A549 (cell line): ENCODE results near the gene NALCN. TPM values are rescaled to one million over a fixed set of nuclear protein-coding genes. Genes with fewer than 3 reads are reported as not detected.

Source experiments
- ATAC-seq, 2 experiments: fragments of 200-7000 bp in 1 of 2; fragments of >200 bp in 1 of 2; cut with Nextera tagmentation in 1 of 2; cut with Tn5 transposase in 1 of 2; 3 replicates each; pipeline versions ENCODE4 v1.8.0 to v1.9.1; 2018 to 2020; ENCODE audit warnings: mild to moderate bottlenecking in 1 of 2, moderate library complexity in 1 of 2
- CTCF ChIA-PET: fragments of 300-600 bp; sonication (Branson Sonifier 250); formaldehyde crosslinking; extraction: SDS; loops from one replicate; lab custom pipeline; 2021; ENCODE audit warnings: antibody characterized with exemption, inconsistent platforms; lab: Yijun Ruan, JAX
- POLR2A ChIA-PET: fragments of 350-600 bp; formaldehyde crosslinking; extraction: SDS; loops from one replicate; lab custom pipeline; 2021; ENCODE audit warnings: antibody characterized with exemption, inconsistent platforms; lab: Yijun Ruan, JAX
- DNase-seq, 2 experiments: peaks; one replicate each; pipeline versions ENCODE4 v3.0.0 to v3.0.0-alpha.2; 2011 to 2016; ENCODE audit warnings: low read depth in 1 of 2, low spot score in 1 of 2
- FAIRE-seq: peaks from 2 replicates; lab custom pipeline; 2011; peaks lifted over from hg19 to GRCh38; lab: Jason Lieb, UNC
- H3K27ac ChIP-seq, 2 experiments: fragments of >200 bp; sonication (Bioruptor Twin); formaldehyde crosslinking; 3 replicates each; pipeline ENCODE4 v1.5.1; 2016 to 2017
- H3K4me1 ChIP-seq: fragments of >200 bp; sonication (Bioruptor Twin); formaldehyde crosslinking; 3 replicates; pipeline ENCODE4 v1.6.1; 2016
- H3K4me2 ChIP-seq: fragments of >200 bp; sonication (Bioruptor Twin); formaldehyde crosslinking; 3 replicates; pipeline ENCODE4 v1.6.1; 2016
- H3K4me3 ChIP-seq: fragments of >200 bp; sonication (Bioruptor Twin); formaldehyde crosslinking; 3 replicates; pipeline ENCODE4 v1.5.1; 2016
- H3K9me3 ChIP-seq: fragments of >200 bp; sonication (Bioruptor Twin); formaldehyde crosslinking; 3 replicates; pipeline ENCODE4 v1.6.1; 2016
- ATOH8 ChIP-seq: fragments of 250-450 bp; sonication (Bioruptor Pico); IDR thresholded peaks from 2 replicates; pipeline ENCODE4 v1.5.0; 2020; ENCODE audit warnings: low read depth, mild to moderate bottlenecking, moderate library complexity
- CBX2 ChIP-seq: fragments of 200-600 bp; sonication (generic); IDR thresholded peaks from 2 replicates; pipeline ENCODE4 v1.6.1; 2016; ENCODE audit warnings: low read depth, mild to moderate bottlenecking, borderline replicate concordance
- CBX8 ChIP-seq: fragments of 200-600 bp; sonication (generic); IDR thresholded peaks from 2 replicates; pipeline ENCODE4 v1.6.1; 2016
- CEBPB ChIP-seq, 2 experiments: fragments of >200 bp in 1 of 2; sonication (Bioruptor Twin) in 1 of 2; formaldehyde crosslinking in 1 of 2; IDR thresholded peaks; 2 replicates each; pipeline ENCODE4 v1.6.1; 2012 to 2016
- CHD2 ChIP-seq: fragments of 150-350 bp; IDR thresholded peaks from 2 replicates; pipeline ENCODE4 v1.6.1; 2014; ENCODE audit warnings: low read length; ENCODE audit not compliant: partially characterized antibody
- CTCF ChIP-seq: fragments of >200 bp; sonication (Bioruptor Twin); formaldehyde crosslinking; IDR thresholded peaks from 3 replicates; pipeline ENCODE4 v1.5.1; 2016
- E2F6 ChIP-seq: IDR thresholded peaks from 2 replicates; pipeline ENCODE4 v1.6.1; 2012; ENCODE audit warnings: low read depth, borderline replicate concordance
- ESRRA ChIP-seq: fragments of 150-350 bp; IDR thresholded peaks from 2 replicates; pipeline ENCODE4 v1.6.1; 2014; ENCODE audit warnings: mild to moderate bottlenecking, low read length, borderline replicate concordance
- FOSB ChIP-seq: fragments of 250-450 bp; sonication (Bioruptor Pico); IDR thresholded peaks from 2 replicates; pipeline ENCODE4 v1.5.0; 2020; ENCODE audit warnings: mild to moderate bottlenecking, moderate library complexity
- FOSL2 ChIP-seq, 2 experiments: fragments of 450-650 bp in 1 of 2; fragments of >200 bp in 1 of 2; sonication (Bioruptor Twin) in 1 of 2; formaldehyde crosslinking; IDR thresholded peaks; 2 replicates each; pipeline versions ENCODE4 v1.5.0 to v1.6.1; 2016 to 2020; ENCODE audit warnings: mild to moderate bottlenecking in 1 of 2, moderate library complexity in 1 of 2
- HDAC2 ChIP-seq: fragments of 200-600 bp; sonication (generic); IDR thresholded peaks from 2 replicates; pipeline ENCODE4 v1.6.1; 2016
- HEYL ChIP-seq: fragments of 250-450 bp; sonication (Bioruptor Pico); IDR thresholded peaks from 2 replicates; pipeline ENCODE4 v1.8.0; 2021; ENCODE audit warnings: mild to moderate bottlenecking, moderate library complexity
- HOXB5 ChIP-seq: fragments of 250-450 bp; sonication (Bioruptor Pico); IDR thresholded peaks from 2 replicates; pipeline ENCODE4 v1.5.0; 2020; ENCODE audit warnings: mild to moderate bottlenecking, moderate library complexity
- MAFK ChIP-seq: fragments of 450-650 bp; IDR thresholded peaks from 2 replicates; pipeline ENCODE4 v1.6.1; 2014; ENCODE audit not compliant: partially characterized antibody
- MYC ChIP-seq: IDR thresholded peaks from 2 replicates; pipeline ENCODE4 v1.6.1; 2012; ENCODE audit warnings: mild to moderate bottlenecking, inconsistent platforms, low read length, improper control_type of control experiment, borderline replicate concordance
- NPAS2 ChIP-seq: fragments of 250-450 bp; sonication (Bioruptor Pico); IDR thresholded peaks from 2 replicates; pipeline ENCODE4 v1.8.0; 2022; ENCODE audit warnings: mild to moderate bottlenecking, moderate library complexity, borderline replicate concordance
- PHF8 ChIP-seq: fragments of 200-600 bp; sonication (generic); IDR thresholded peaks from 2 replicates; pipeline ENCODE4 v1.6.1; 2016; ENCODE audit warnings: low read depth, mild to moderate bottlenecking, antibody characterized with exemption, moderate library complexity, borderline replicate concordance
- RARB ChIP-seq: fragments of 250-450 bp; sonication (Bioruptor Pico); IDR thresholded peaks from 2 replicates; pipeline ENCODE4 v1.8.0; 2021; ENCODE audit warnings: mild to moderate bottlenecking, moderate library complexity
- RCOR1 ChIP-seq: fragments of 150-350 bp; IDR thresholded peaks from 2 replicates; pipeline ENCODE4 v1.6.1; 2014; ENCODE audit warnings: antibody characterized with exemption, low read length, low read depth
- SMC3 ChIP-seq: fragments of >200 bp; sonication (Bioruptor Twin); formaldehyde crosslinking; IDR thresholded peaks from 3 replicates; pipeline ENCODE4 v1.6.1; 2018; ENCODE audit warnings: inconsistent platforms
- TFCP2L1 ChIP-seq: fragments of 250-450 bp; sonication (Bioruptor Pico); IDR thresholded peaks from 2 replicates; pipeline ENCODE4 v1.5.0; 2021; ENCODE audit warnings: mild to moderate bottlenecking
- USF2 ChIP-seq: fragments of 450-650 bp; IDR thresholded peaks from 2 replicates; pipeline ENCODE4 v1.6.1; 2014; ENCODE audit warnings: antibody characterized with exemption
- ZSCAN20 ChIP-seq: fragments of 250-450 bp; sonication (Bioruptor Pico); IDR thresholded peaks from 2 replicates; pipeline ENCODE4 v1.8.0; 2022; ENCODE audit warnings: mild to moderate bottlenecking, moderate library complexity
- WGBS: methylation state at CpG from one replicate; pipeline ENCODE4 v1.1.6; 2017; ENCODE audit errors: missing lambda C conversion rate; 5-methylcytosine and 5-hydroxymethylcytosine counted together
- polyA plus RNA-seq, 4 experiments: library from polyadenylated mRNA; depleted of rRNA in 3 of 4; stranded (reverse); fragments of >200 nt; fragmentation: RNase III in 1 of 4; extraction: RNeasy Plus Mini Kit Qiagen cat#74134 plus additional on column Dnase treatment in 1 of 4; gene quantifications; 2 replicates in 3 of 4; 3 replicates in 1 of 4; pipeline ENCODE4 v1.2.3, GENCODE V29; 2011 to 2017

NALCN gene
- polyA plus RNA-seq, 2 of the 4 experiments (the other 2 are of a cell fraction), result 1.8 to 4.9 TPM

GRCh38 chr13:101452519-101453485 lies 36.5 kb upstream of the NALCN start, which contains the start of gene ITGBL1:
ITGBL1 (plus strand) TSS chr13:101452675; CDS start chr13:101452834, 159 bp downstream.
- no peak for TF ChIP-seq CEBPB (IDR thresholded peaks at IDR 0.05)
- no peak for TF ChIP-seq NPAS2 (CRISPR knock-in tag)
- no peak for TF ChIP-seq FOSL2 (IDR thresholded peaks at IDR 0.05)
- no peak for TF ChIP-seq FOSL2 (CRISPR knock-in tag; IDR thresholded peaks at IDR 0.05)
- TF ChIP-seq CBX2, result no peak
- TF ChIP-seq FOSB (CRISPR knock-in tag), result no peak
- no peak for TF ChIP-seq PHF8
- TF ChIP-seq HEYL (CRISPR knock-in tag), result no peak
- no peak for TF ChIP-seq CBX8
- TF ChIP-seq MAFK, result no peak
- TF ChIP-seq HDAC2, result no peak
- no peak for TF ChIP-seq CHD2
- ChIA-PET CTCF (interaction anchor here (1.1 kb wide), 1 partner anchor 308 kb away, joined by 3 read pairs; no protein-coding TSS in a partner anchor), POLR2A (no interaction called here)
- Histone ChIP-seq H3K4me3 (no peak within 1 kb of the TSS), H3K4me1 (peaks cover 76% of the 10 kb centered on the region), H3K9me3 (no peaks in the 10 kb centered on the region), H3K27ac (peak within 1 kb of the TSS; percentile 68 to 89), H3K4me2 (peak within 1 kb of the TSS; percentile 80)
- 81% methylated on average over 15 of the region's 18 CpGs for WGBS
- DNase-seq (no peak), ATAC-seq (no peak), FAIRE-seq (no peak)

- peak overlapping the region; percentile 68 to 89 for H3K27ac ChIP-seq
- FAIRE-seq (no peak), ATAC-seq (no peak), DNase-seq (no peak)
- POLR2A ChIA-PET, result no interaction called here
- no peaks in the 10 kb centered on the region for H3K9me3 ChIP-seq
- TF ChIP-seq E2F6, result no peak
- no peak for TF ChIP-seq MYC
- no peak for TF ChIP-seq CTCF
- no peak for TF ChIP-seq RCOR1
- TF ChIP-seq TFCP2L1 (CRISPR knock-in tag), result no peak
- TF ChIP-seq ATOH8 (CRISPR knock-in tag), result no peak
- no peak for TF ChIP-seq ZSCAN20 (CRISPR knock-in tag)
- no peak for TF ChIP-seq HOXB5 (CRISPR knock-in tag)
- TF ChIP-seq ESRRA, result no peak
- no peak for TF ChIP-seq CEBPB (IDR thresholded peaks at IDR 0.05)
- no peak for TF ChIP-seq RARB (CRISPR knock-in tag)
- no peak for TF ChIP-seq USF2
- no peak for TF ChIP-seq SMC3
- TF ChIP-seq PHF8, result no peak
- TF ChIP-seq, all 56 proteins: peak for 0
- Histone ChIP-seq H3K4me1 (peaks cover 72% of the 10 kb centered on the region), H3K4me2 (peak overlapping the region; percentile 80), H3K4me3 (no peak overlapping the region)
- CTCF ChIA-PET, result no interaction called here
Measured at GRCh38 chr13:101451641-101452040, 35.3 kb upstream of the NALCN start.
